ENCODE results near the gene GCM1.
"Not testable (repeated sequence)": the region's sequence is repeated elsewhere in the genome, so short reads cannot be mapped to it uniquely, and the experiment has no call there.

GCM1 gene

GRCh38 chr6:53155279-53155678 is 6.6 kb upstream of the GCM1 start:
- DNase-seq (ENCODE audit: low read depth, low spot score); H3K4me3 ChIP-seq (ENCODE audit: low read length): not testable (repeated sequence)

- no peak overlapping the region for H3K4me3 ChIP-seq (ENCODE audit: low read length)
- no peak for DNase-seq (ENCODE audit: low read depth, low spot score)
Observed at GRCh38 chr6:53154794-53155193, 6.2 kb upstream of the GCM1 start.

GRCh38 chr6:53154071-53154470 is 5.4 kb upstream of the GCM1 start:
- no peak overlapping the region for H3K4me3 ChIP-seq (ENCODE audit: low read length)
- DNase-seq (ENCODE audit: low read depth, low spot score): no peak

- H3K4me3 ChIP-seq (ENCODE audit: low read length): no peak overlapping the region
Observed at GRCh38 chr6:53152576-53152975, 3.9 kb upstream of the GCM1 start.

GRCh38 chr6:53151676-53152075 is 3.0 kb upstream of the GCM1 start:
- H3K4me3 ChIP-seq (ENCODE audit: low read length): no peak overlapping the region
- peak; percentile 17 for DNase-seq (ENCODE audit: low read depth, low spot score)

More at GRCh38 chr6:53152576-53152975, 3.9 kb upstream of the GCM1 start:
- no peak for DNase-seq (ENCODE audit: low read depth, low spot score)

- DNase-seq (ENCODE audit: low read depth, low spot score): no peak
- no peak overlapping the region for H3K4me3 ChIP-seq (ENCODE audit: low read length)
Observed at GRCh38 chr6:53144802-53145201, 3.8 kb downstream of the GCM1 start.

GRCh38 chr6:53143710-53144109 is 4.9 kb downstream of the GCM1 start:
- no peak overlapping the region for H3K4me3 ChIP-seq (ENCODE audit: low read length)
- no peak for DNase-seq (ENCODE audit: low read depth, low spot score)

GRCh38 chr6:53142810-53143209 is 5.8 kb downstream of the GCM1 start:
- no peak overlapping the region for H3K4me3 ChIP-seq (ENCODE audit: low read length)
- no peak for DNase-seq (ENCODE audit: low read depth, low spot score)

- no peak for DNase-seq (ENCODE audit: low read depth, low spot score)
- H3K4me3 ChIP-seq (ENCODE audit: low read length): no peak overlapping the region
Observed at GRCh38 chr6:53139841-53140413, 8.7 kb downstream of the GCM1 start.

- no peak overlapping the region for H3K4me3 ChIP-seq (ENCODE audit: low read length)
- no peak for DNase-seq (ENCODE audit: low read depth, low spot score)
Observed at GRCh38 chr6:53136000-53136609, 12.5 kb downstream of the GCM1 start.

- DNase-seq (ENCODE audit: low read depth, low spot score): peak; percentile 76
Observed at GRCh38 chr6:53134601-53135235, 13.9 kb downstream of the GCM1 start.

GRCh38 chr6:53133961-53134360 is 14.7 kb downstream of the GCM1 start:
- H3K4me3 ChIP-seq (ENCODE audit: low read length): no peak overlapping the region
- no peak for DNase-seq (ENCODE audit: low read depth, low spot score)

More at GRCh38 chr6:53134601-53135235, 13.9 kb downstream of the GCM1 start:
- no peak overlapping the region for H3K4me3 ChIP-seq (ENCODE audit: low read length)

GRCh38 chr6:53130569-53131290 is 17.9 kb downstream of the GCM1 start:
- no peak overlapping the region for H3K4me3 ChIP-seq (ENCODE audit: low read length)
- no peak for DNase-seq (ENCODE audit: low read depth, low spot score)

GRCh38 chr6:53128842-53129241 is 19.8 kb downstream of the GCM1 start:
- DNase-seq (ENCODE audit: low read depth, low spot score): no peak
- no peak overlapping the region for H3K4me3 ChIP-seq (ENCODE audit: low read length)

- DNase-seq (ENCODE audit: low read depth, low spot score): no peak
- no peak overlapping the region for H3K4me3 ChIP-seq (ENCODE audit: low read length)
Observed at GRCh38 chr6:53125276-53125675, 23.4 kb downstream of the GCM1 start.

GRCh38 chr6:53124131-53124800 is 24.4 kb downstream of the GCM1 start:
- DNase-seq (ENCODE audit: low read depth, low spot score): no peak
- H3K4me3 ChIP-seq (ENCODE audit: low read length): no peak overlapping the region

- DNase-seq (ENCODE audit: low read depth, low spot score): no peak
- H3K4me3 ChIP-seq (ENCODE audit: low read length): no peak overlapping the region
Observed at GRCh38 chr6:53119772-53120409, 28.8 kb downstream of the GCM1 start.

GRCh38 chr6:53119349-53119748 is 29.3 kb downstream of the GCM1 start:
- DNase-seq (ENCODE audit: low read depth, low spot score): no peak
- H3K4me3 ChIP-seq (ENCODE audit: low read length): no peak overlapping the region

- H3K4me3 ChIP-seq (ENCODE audit: low read length): no peak overlapping the region
Observed at GRCh38 chr6:53115741-53116140, 32.9 kb downstream of the GCM1 start.

More at GRCh38 chr6:53115741-53116140, 32.9 kb downstream of the GCM1 start:
- DNase-seq (ENCODE audit: low read depth, low spot score): no peak

All from Jurkat, Clone E6-1 (cell line).